ENCODE measurements around the gene EFS.

DNA sequence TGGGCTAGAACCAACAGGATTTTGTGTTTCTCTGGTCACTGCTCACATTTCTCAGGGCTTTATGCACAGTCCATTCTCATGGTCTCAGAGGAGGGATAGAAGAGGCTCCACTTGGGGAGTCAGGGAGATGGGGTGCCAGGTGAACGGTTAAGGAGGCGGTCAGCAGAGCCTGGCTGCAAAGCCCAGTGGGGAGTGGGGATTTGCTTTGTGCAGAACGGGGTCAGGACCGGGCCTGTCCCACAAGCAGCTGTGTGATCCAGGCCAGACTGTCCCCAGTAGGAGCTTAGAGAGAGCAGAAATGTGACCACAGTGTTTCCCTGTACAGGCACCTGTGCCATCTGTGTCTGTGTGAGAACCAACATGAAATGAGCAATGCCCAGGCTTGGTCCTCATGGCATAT lies 16.0 kb upstream of the EFS start:
- TF ChIP-seq POLR2AphosphoS5 (IDR thresholded peaks at IDR 0.05), result no peak
- TF ChIP-seq, protein P1, sequence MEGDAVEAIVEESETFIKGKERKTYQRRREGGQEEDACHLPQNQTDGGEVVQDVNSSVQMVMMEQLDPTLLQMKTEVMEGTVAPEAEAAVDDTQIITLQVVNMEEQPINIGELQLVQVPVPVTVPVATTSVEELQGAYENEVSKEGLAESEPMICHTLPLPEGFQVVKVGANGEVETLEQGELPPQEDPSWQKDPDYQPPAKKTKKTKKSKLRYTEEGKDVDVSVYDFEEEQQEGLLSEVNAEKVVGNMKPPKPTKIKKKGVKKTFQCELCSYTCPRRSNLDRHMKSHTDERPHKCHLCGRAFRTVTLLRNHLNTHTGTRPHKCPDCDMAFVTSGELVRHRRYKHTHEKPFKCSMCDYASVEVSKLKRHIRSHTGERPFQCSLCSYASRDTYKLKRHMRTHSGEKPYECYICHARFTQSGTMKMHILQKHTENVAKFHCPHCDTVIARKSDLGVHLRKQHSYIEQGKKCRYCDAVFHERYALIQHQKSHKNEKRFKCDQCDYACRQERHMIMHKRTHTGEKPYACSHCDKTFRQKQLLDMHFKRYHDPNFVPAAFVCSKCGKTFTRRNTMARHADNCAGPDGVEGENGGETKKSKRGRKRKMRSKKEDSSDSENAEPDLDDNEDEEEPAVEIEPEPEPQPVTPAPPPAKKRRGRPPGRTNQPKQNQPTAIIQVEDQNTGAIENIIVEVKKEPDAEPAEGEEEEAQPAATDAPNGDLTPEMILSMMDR (IDR thresholded peaks at IDR 0.05), result no peak
